HepG2 (cell line): ENCODE data around the gene JUND. TPM values are rescaled to one million over a fixed set of nuclear protein-coding genes. Genes with fewer than 3 reads are reported as not detected.

Experiments
- GATAD1 ChIP-seq: IDR thresholded peaks from 2 replicates; pipeline ENCODE4 v1.6.1; 2016; ENCODE audit warnings: missing genetic modification reagents, missing compliant biosample characterization
- HNRNPL ChIP-seq: fragments of 200-400 bp; formaldehyde crosslinking; IDR thresholded peaks from 2 replicates; pipeline ENCODE4 v1.6.1; 2017; ENCODE audit warnings: mild to moderate bottlenecking, low read depth, low read length
- HOXD1 ChIP-seq: sonication (generic); formaldehyde crosslinking; IDR thresholded peaks from 2 replicates; pipeline ENCODE4 v1.5.0; 2020; ENCODE audit warnings: missing genetic modification reagents
- KLF6 ChIP-seq: IDR thresholded peaks from 2 replicates; pipeline ENCODE4 v1.8.0; 2016; ENCODE audit warnings: missing biosample characterization, missing genetic modification reagents
- NR2F6 ChIP-seq, 2 experiments: IDR thresholded peaks; 2 replicates each; pipeline ENCODE4 v1.6.1; 2016; ENCODE audit warnings: antibody characterized with exemption in 1 of 2, mild to moderate bottlenecking in 1 of 2
- PHF20 ChIP-seq: sonication (generic); formaldehyde crosslinking; IDR thresholded peaks from 2 replicates; pipeline ENCODE4 v1.5.0; 2020; ENCODE audit warnings: mild to moderate bottlenecking, missing genetic modification reagents
- PHF8 ChIP-seq: sonication (generic); formaldehyde crosslinking; IDR thresholded peaks from 2 replicates; pipeline ENCODE4 v1.5.0; 2020; ENCODE audit warnings: missing genetic modification reagents
- RELA ChIP-seq: sonication (generic); formaldehyde crosslinking; IDR thresholded peaks from 2 replicates; pipeline ENCODE4 v1.4.0; 2020; ENCODE audit warnings: missing genetic modification reagents
- SP140L ChIP-seq: sonication (generic); formaldehyde crosslinking; IDR thresholded peaks from 2 replicates; pipeline ENCODE4 v1.4.0; 2020; ENCODE audit warnings: missing genetic modification reagents, borderline replicate concordance
- TCF7L2 ChIP-seq: IDR thresholded peaks from 2 replicates; pipeline ENCODE4 v1.6.1; 2011; ENCODE audit warnings: mild to moderate bottlenecking, low read depth, low read length, moderate library complexity
- ZC3H13 ChIP-seq: sonication (generic); formaldehyde crosslinking; IDR thresholded peaks from 2 replicates; pipeline ENCODE4 v1.8.1; 2023; ENCODE audit warnings: mild to moderate bottlenecking, missing genetic modification reagents, moderate library complexity
- ZFP1 ChIP-seq: IDR thresholded peaks from 2 replicates; pipeline ENCODE4 v1.6.1; 2016
- ZFP37 ChIP-seq: sonication (generic); formaldehyde crosslinking; IDR thresholded peaks from 2 replicates; pipeline ENCODE4 v1.4.0; 2020; ENCODE audit warnings: missing genetic modification reagents, borderline replicate concordance
- ZMYM4 ChIP-seq: sonication (generic); formaldehyde crosslinking; IDR thresholded peaks from 2 replicates; pipeline ENCODE4 v1.8.1; 2023; ENCODE audit warnings: mild to moderate bottlenecking, missing genetic modification reagents
- ZNF501 ChIP-seq: sonication (generic); formaldehyde crosslinking; IDR thresholded peaks from 2 replicates; pipeline ENCODE4 v1.5.1; 2020; ENCODE audit warnings: mild to moderate bottlenecking, moderate library complexity, missing genetic modification reagents
- polyA plus RNA-seq, 8 experiments: library from polyadenylated mRNA; depleted of rRNA in 3 of 8; stranded (reverse) in 7 of 8; unstranded in 1 of 8; fragments of >200 nt; fragmentation: Illumina TruSeq in 4 of 8; extraction: Trizol in 4 of 8; gene quantifications; 2 replicates each; pipeline versions ENCODE4 v1.2.1 to v1.2.3, GENCODE V29; 2011 to 2016; ENCODE audit warnings: low read depth in 4 of 8, missing spikeins in 1 of 8, mixed read lengths in 1 of 8; ENCODE audit not compliant: insufficient read depth in 1 of 8
- total RNA-seq, 5 experiments: library from RNA; depleted of rRNA; stranded (reverse); fragments of >200 nt; fragmentation: Illumina TruSeq; extraction: Trizol; gene quantifications; 2 replicates each; pipeline ENCODE4 v1.2.3, GENCODE V29; 2016; ENCODE audit warnings: low read depth in 1 of 5
- TF ChIP-seq, protein P1 (sequence below): sonication (generic); formaldehyde crosslinking; IDR thresholded peaks from 2 replicates; pipeline ENCODE4 v1.5.0; 2020; ENCODE audit warnings: mild to moderate bottlenecking, missing genetic modification reagents
- TF ChIP-seq, protein P2 (sequence below): IDR thresholded peaks from 2 replicates; pipeline ENCODE4 v1.6.1; 2018; ENCODE audit warnings: missing genetic modification reagents, mild to moderate bottlenecking, missing compliant biosample characterization
- TF ChIP-seq, protein P3 (sequence below): sonication (generic); formaldehyde crosslinking; IDR thresholded peaks from 2 replicates; pipeline ENCODE4 v1.8.0; 2022; ENCODE audit warnings: mild to moderate bottlenecking, missing genetic modification reagents, moderate library complexity
- TF ChIP-seq, protein P4 (sequence below): sonication (generic); formaldehyde crosslinking; IDR thresholded peaks from 2 replicates; pipeline ENCODE4 v1.5.0; 2020; ENCODE audit warnings: missing genetic modification reagents
- TF ChIP-seq, protein P5 (sequence below), 2 experiments: sonication (generic) in 1 of 2; formaldehyde crosslinking in 1 of 2; IDR thresholded peaks; 2 replicates each; pipeline versions ENCODE4 v1.5.1 to v1.6.1; 2011 to 2020; ENCODE audit warnings: borderline replicate concordance in 1 of 2, low read depth in 1 of 2, low read length in 1 of 2, mild to moderate bottlenecking in 1 of 2, missing genetic modification reagents in 1 of 2, moderate library complexity in 1 of 2
- TF ChIP-seq, protein P6 (sequence below): sonication (generic); formaldehyde crosslinking; IDR thresholded peaks from 2 replicates; pipeline ENCODE4 v1.5.0; 2020; ENCODE audit warnings: missing genetic modification reagents

Gene JUND
- total and polyA plus RNA-seq, 2 of the 13 experiments (the other 11 are each of a cell fraction or from before 2014, with no cell fraction given): 41.2 to 59.8 TPM

DNA sequence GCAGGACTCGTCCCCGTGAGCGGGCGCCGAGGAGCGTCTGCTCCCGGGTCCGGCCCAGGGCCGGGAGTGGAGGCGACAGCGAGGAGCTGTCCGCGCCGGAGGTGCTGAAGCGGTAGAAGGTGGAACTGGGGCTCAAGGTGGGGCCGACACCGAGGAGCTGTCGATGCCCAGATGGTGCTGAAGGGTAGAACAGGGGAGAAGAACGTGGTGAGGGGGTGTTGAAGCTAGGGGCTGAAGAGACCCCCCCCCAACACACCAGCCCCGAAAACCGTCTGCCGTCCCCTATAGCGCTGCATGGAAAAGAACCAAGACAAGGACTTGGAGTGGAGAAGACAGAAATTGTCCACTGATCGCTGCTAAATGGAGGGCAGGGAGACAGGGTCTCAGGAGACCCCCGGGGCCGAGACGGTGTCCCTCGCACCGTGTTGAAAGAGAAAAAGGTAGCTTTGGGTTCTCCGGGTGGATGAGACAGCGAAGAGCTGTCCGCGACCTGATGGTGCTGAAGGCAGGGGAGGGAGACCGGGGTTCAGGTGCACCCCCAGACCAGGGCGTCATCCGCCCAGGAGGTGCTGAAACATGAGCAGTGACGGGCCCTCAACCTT is 48.1 kb downstream of the JUND start (continued):
- TF ChIP-seq, protein P1, sequence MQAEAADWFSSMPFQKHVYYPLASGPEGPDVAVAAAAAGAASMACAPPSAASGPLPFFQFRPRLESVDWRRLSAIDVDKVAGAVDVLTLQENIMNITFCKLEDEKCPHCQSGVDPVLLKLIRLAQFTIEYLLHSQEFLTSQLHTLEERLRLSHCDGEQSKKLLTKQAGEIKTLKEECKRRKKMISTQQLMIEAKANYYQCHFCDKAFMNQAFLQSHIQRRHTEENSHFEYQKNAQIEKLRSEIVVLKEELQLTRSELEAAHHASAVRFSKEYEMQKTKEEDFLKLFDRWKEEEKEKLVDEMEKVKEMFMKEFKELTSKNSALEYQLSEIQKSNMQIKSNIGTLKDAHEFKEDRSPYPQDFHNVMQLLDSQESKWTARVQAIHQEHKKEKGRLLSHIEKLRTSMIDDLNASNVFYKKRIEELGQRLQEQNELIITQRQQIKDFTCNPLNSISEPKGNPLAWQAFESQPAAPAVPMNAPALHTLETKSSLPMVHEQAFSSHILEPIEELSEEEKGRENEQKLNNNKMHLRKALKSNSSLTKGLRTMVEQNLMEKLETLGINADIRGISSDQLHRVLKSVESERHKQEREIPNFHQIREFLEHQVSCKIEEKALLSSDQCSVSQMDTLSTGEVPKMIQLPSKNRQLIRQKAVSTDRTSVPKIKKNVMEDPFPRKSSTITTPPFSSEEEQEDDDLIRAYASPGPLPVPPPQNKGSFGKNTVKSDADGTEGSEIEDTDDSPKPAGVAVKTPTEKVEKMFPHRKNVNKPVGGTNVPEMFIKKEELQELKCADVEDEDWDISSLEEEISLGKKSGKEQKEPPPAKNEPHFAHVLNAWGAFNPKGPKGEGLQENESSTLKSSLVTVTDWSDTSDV: peak; percentile 74; the same call in 1 of the 2 replicates
- TF ChIP-seq ZC3H13 (CRISPR knock-in tag) (peak; percentile 82; the same call in 1 of the 2 replicates), NR2F6 (IDR thresholded peaks at IDR 0.05) (no peak), NR2F6 (CRISPR knock-in tag; IDR thresholded peaks at IDR 0.05) (0 out of 2 replicates have a peak, but pooled peaks have one; percentile 16), RELA (no peak), KLF6 (CRISPR knock-in tag) (peak; percentile 99), TCF7L2 (no peak), ZFP37 (peak; percentile 95; the same call in 1 of the 2 replicates), HNRNPL (no peak), ZMYM4 (CRISPR knock-in tag) (peak; percentile 72), HOXD1 (CRISPR knock-in tag) (peak; percentile 86), GATAD1 (CRISPR knock-in tag) (peak; percentile 72), PHF8 (CRISPR knock-in tag) (no peak; the same call in 1 of the 2 replicates), ZFP1 (CRISPR knock-in tag) (peak; percentile 65; the same call in 1 of the 2 replicates), SP140L (CRISPR knock-in tag) (peak; percentile 95; the same call in 1 of the 2 replicates), ZNF501 (CRISPR knock-in tag) (peak; percentile 85), PHF20 (CRISPR knock-in tag) (no peak; the same call in 1 of the 2 replicates)
- TF ChIP-seq, protein P2, sequence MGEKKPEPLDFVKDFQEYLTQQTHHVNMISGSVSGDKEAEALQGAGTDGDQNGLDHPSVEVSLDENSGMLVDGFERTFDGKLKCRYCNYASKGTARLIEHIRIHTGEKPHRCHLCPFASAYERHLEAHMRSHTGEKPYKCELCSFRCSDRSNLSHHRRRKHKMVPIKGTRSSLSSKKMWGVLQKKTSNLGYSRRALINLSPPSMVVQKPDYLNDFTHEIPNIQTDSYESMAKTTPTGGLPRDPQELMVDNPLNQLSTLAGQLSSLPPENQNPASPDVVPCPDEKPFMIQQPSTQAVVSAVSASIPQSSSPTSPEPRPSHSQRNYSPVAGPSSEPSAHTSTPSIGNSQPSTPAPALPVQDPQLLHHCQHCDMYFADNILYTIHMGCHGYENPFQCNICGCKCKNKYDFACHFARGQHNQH (CRISPR knock-in tag): peak; percentile 84
- TF ChIP-seq, protein P3, sequence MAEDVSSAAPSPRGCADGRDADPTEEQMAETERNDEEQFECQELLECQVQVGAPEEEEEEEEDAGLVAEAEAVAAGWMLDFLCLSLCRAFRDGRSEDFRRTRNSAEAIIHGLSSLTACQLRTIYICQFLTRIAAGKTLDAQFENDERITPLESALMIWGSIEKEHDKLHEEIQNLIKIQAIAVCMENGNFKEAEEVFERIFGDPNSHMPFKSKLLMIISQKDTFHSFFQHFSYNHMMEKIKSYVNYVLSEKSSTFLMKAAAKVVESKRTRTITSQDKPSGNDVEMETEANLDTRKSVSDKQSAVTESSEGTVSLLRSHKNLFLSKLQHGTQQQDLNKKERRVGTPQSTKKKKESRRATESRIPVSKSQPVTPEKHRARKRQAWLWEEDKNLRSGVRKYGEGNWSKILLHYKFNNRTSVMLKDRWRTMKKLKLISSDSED (CRISPR knock-in tag): no peak
- TF ChIP-seq, protein P4, sequence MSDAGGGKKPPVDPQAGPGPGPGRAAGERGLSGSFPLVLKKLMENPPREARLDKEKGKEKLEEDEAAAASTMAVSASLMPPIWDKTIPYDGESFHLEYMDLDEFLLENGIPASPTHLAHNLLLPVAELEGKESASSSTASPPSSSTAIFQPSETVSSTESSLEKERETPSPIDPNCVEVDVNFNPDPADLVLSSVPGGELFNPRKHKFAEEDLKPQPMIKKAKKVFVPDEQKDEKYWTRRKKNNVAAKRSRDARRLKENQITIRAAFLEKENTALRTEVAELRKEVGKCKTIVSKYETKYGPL (CRISPR knock-in tag): peak; percentile 69; the same call in 1 of the 2 replicates
- TF ChIP-seq, protein P5, sequence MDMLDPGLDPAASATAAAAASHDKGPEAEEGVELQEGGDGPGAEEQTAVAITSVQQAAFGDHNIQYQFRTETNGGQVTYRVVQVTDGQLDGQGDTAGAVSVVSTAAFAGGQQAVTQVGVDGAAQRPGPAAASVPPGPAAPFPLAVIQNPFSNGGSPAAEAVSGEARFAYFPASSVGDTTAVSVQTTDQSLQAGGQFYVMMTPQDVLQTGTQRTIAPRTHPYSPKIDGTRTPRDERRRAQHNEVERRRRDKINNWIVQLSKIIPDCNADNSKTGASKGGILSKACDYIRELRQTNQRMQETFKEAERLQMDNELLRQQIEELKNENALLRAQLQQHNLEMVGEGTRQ (IDR thresholded peaks at IDR 0.05; ENCODE audit: low read depth, low read length): no peak
- TF ChIP-seq, protein P5 (CRISPR knock-in tag; IDR thresholded peaks at IDR 0.05; ENCODE audit: borderline replicate concordance): no peak
- TF ChIP-seq, protein P6, sequence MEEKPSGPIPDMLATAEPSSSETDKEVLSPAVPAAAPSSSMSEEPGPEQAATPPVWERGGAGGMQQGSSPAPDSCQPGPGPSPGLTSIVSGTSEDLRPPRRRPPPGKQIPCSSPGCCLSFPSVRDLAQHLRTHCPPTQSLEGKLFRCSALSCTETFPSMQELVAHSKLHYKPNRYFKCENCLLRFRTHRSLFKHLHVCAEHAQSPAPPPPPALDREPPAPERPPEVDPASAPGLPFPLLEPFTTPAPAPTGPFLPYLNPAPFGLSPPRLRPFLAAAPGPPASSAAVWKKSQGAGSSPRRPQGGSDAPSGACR (CRISPR knock-in tag): peak; percentile 92
